ENCODE results near the gene ERI3.

Gene ERI3

GRCh38 chr1:44354840-44355581, at the start of gene ERI3:
Gene ERI3, minus strand, starts transcription at chr1:44355257. Its CDS starts 231 bp downstream, at chr1:44355026.
- Histone ChIP-seq H3K27ac (peak within 1 kb of the TSS; percentile 58), H3K27me3 (no peaks in the 10 kb centered on the region), H3K36me3 (no peaks in the 10 kb centered on the region), H3K9me3 (no peaks in the 10 kb centered on the region), H3K4me3 (ENCODE audit: low read depth in 1 of 2, low read length in 1 of 2) (peak within 1 kb of the TSS; percentile 65), H3K4me1 (ENCODE audit: control insufficient read depth in 1 of 2, insufficient read depth in 1 of 2, low read depth in 1 of 2, low read length in 1 of 2) (peaks cover 9% of the 10 kb centered on the region in 2 experiments)
- peak; percentile 31 for TF ChIP-seq CTCF (IDR thresholded peaks at IDR 0.05)

- peaks cover 80% of the 10 kb centered on the region for H3K27me3 ChIP-seq
- peaks cover 17% of the 10 kb centered on the region in 2 experiments for H3K4me1 ChIP-seq (ENCODE audit: control insufficient read depth in 1 of 2, insufficient read depth in 1 of 2, low read depth in 1 of 2, low read length in 1 of 2)
- TF ChIP-seq CTCF (IDR thresholded peaks at IDR 0.05): no peak
Measured at GRCh38 chr1:44401256-44402228, 46.5 kb upstream of the ERI3 start.

GRCh38 chr1:44390277-44390676, 35.2 kb upstream of the ERI3 start:
- no peaks in the 10 kb centered on the region for H3K9me3 ChIP-seq
- H3K4me3 ChIP-seq (ENCODE audit: low read depth in 1 of 2, low read length in 1 of 2): no peak overlapping the region
- TF ChIP-seq CTCF (IDR thresholded peaks at IDR 0.05): no peak
- no peaks in the 10 kb centered on the region for H3K36me3 ChIP-seq
- H3K27ac ChIP-seq: no peak overlapping the region
- H3K27me3 ChIP-seq: no peaks in the 10 kb centered on the region
- no peaks in the 10 kb centered on the region for H3K4me1 ChIP-seq (ENCODE audit: control insufficient read depth in 1 of 2, insufficient read depth in 1 of 2, low read depth in 1 of 2, low read length in 1 of 2)

More at GRCh38 chr1:44401256-44402228, 46.5 kb upstream of the ERI3 start:
- H3K36me3 ChIP-seq: no peaks in the 10 kb centered on the region
- no peaks in the 10 kb centered on the region for H3K9me3 ChIP-seq
- H3K27ac ChIP-seq: no peak overlapping the region
- H3K4me3 ChIP-seq (ENCODE audit: low read depth in 1 of 2, low read length in 1 of 2): no peak overlapping the region

GRCh38 chr1:44389437-44389836, 34.4 kb upstream of the ERI3 start:
- no peaks in the 10 kb centered on the region for H3K4me1 ChIP-seq (ENCODE audit: control insufficient read depth in 1 of 2, insufficient read depth in 1 of 2, low read depth in 1 of 2, low read length in 1 of 2)
- no peak for TF ChIP-seq CTCF (IDR thresholded peaks at IDR 0.05)
- no peaks in the 10 kb centered on the region for H3K9me3 ChIP-seq
- H3K4me3 ChIP-seq (ENCODE audit: low read depth in 1 of 2, low read length in 1 of 2): no peak overlapping the region
- no peak overlapping the region for H3K27ac ChIP-seq
- no peaks in the 10 kb centered on the region for H3K27me3 ChIP-seq
- H3K36me3 ChIP-seq: no peaks in the 10 kb centered on the region

- no peaks in the 10 kb centered on the region for H3K27me3 ChIP-seq
- no peaks in the 10 kb centered on the region for H3K9me3 ChIP-seq
- no peak for TF ChIP-seq CTCF (IDR thresholded peaks at IDR 0.05)
- H3K36me3 ChIP-seq: no peaks in the 10 kb centered on the region
- H3K27ac ChIP-seq: no peak overlapping the region
- H3K4me1 ChIP-seq (ENCODE audit: control insufficient read depth in 1 of 2, insufficient read depth in 1 of 2, low read depth in 1 of 2, low read length in 1 of 2): no peaks in the 10 kb centered on the region
- no peak overlapping the region for H3K4me3 ChIP-seq (ENCODE audit: low read depth in 1 of 2, low read length in 1 of 2)
Measured at GRCh38 chr1:44388551-44388950, 33.5 kb upstream of the ERI3 start.
